Measurements from ENCODE around the gene PCED1B. TPM values are rescaled to one million over a fixed set of nuclear protein-coding genes. Genes with fewer than 3 reads are reported as not detected.

Gene PCED1B
- total and polyA plus RNA-seq, 2 donors (not counting 1 experiment from before 2014, with no cell fraction given) = 26.2 to 45.8 TPM

- intact Hi-C loops (cut with micrococcal nuclease) = no loop called here
- no peak overlapping the region for H3K4me3 Mint-ChIP-seq
- H3K4me1 Mint-ChIP-seq = no peaks in the 10 kb centered on the region
- no peak for ATAC-seq (ENCODE audit: low read depth)
- Histone ChIP-seq H3K4me3 (ENCODE audit: control extremely low read depth in 1 of 5, extremely low read depth in 1 of 5, insufficient read depth in 1 of 5, low read depth in 2 of 5, low read length in 4 of 5) (no peak overlapping the region), H3K79me2 (ENCODE audit: control insufficient read depth, insufficient read depth, low read length) (no peaks in the 10 kb centered on the region), H3K36me3 (replicated peaks in 1 of 2; ENCODE audit: control extremely low read depth in 1 of 2, control insufficient read depth in 1 of 2, extremely low read depth in 1 of 2, insufficient read depth in 2 of 2, low read length in 1 of 2) (no peaks in the 10 kb centered on the region), H3K4me1 (ENCODE audit: control insufficient read depth in 2 of 2, insufficient read depth in 2 of 2, low read length in 2 of 2) (no peaks in the 10 kb centered on the region), H3K9ac (ENCODE audit: low read length) (no peak overlapping the region), H3K9me3 (ENCODE audit: control extremely low read depth in 1 of 3, control insufficient read depth in 2 of 3, insufficient read depth in 1 of 3, low read length in 2 of 3) (peaks cover 0 to under 1% (median 0%) of the 10 kb centered on the region in 3 donors), H3K27me3 (replicated peaks in 1 of 4; ENCODE audit: control extremely low read depth in 1 of 4, control insufficient read depth in 3 of 4, insufficient read depth in 4 of 4, low read length in 3 of 4) (peaks cover 0 to 3% (median 0%) of the 10 kb centered on the region in 4 experiments), H3K4me2 (replicated peaks; ENCODE audit: low read depth, low read length, poor library complexity, severe bottlenecking) (no peak overlapping the region), H2AFZ (ENCODE audit: insufficient read depth, low read depth, low read length, poor library complexity, severe bottlenecking) (no peak overlapping the region), H3K27ac (ENCODE audit: low read length in 2 of 2) (no peak overlapping the region), H4K20me1 (ENCODE audit: control insufficient read depth, insufficient read depth, low read length, poor library complexity, severe bottlenecking) (no peaks in the 10 kb centered on the region)
- H3K9me3 Mint-ChIP-seq (ENCODE audit: insufficient read depth) = no peaks in the 10 kb centered on the region
- no peaks in the 10 kb centered on the region for H3K27me3 Mint-ChIP-seq
- no peak overlapping the region for H3K27ac Mint-ChIP-seq
- TF ChIP-seq CTCF (IDR thresholded peaks at IDR 0.05) = no peak
- no peak for TF ChIP-seq EZH2 (IDR thresholded peaks at IDR 0.05; ENCODE audit: borderline replicate concordance, insufficient read depth, low read depth, low read length, poor library complexity, severe bottlenecking)
- CTCF ChIA-PET = interaction anchor here (1.5 kb wide), 1 partner anchor 66 kb away, joined by 5 read pairs; no protein-coding TSS in a partner anchor
- 98% methylated on average over 4 of the region's 7 CpGs for WGBS (ENCODE audit: insufficient coverage)
- POLR2A ChIA-PET = no interaction called here
- DNase-seq = no peak
Observed at GRCh38 chr12:47097276-47097896, 18.0 kb downstream of the PCED1B start.

GRCh38 chr12:47098099-47098498, 18.7 kb downstream of the PCED1B start:
- ATAC-seq (ENCODE audit: low read depth) = no peak
- H3K79me2 ChIP-seq (ENCODE audit: control insufficient read depth, insufficient read depth, low read length) = no peaks in the 10 kb centered on the region
- H3K9me3 Mint-ChIP-seq (ENCODE audit: insufficient read depth) = no peaks in the 10 kb centered on the region
- no peaks in the 10 kb centered on the region for H3K27me3 Mint-ChIP-seq
- POLR2A ChIA-PET = no interaction called here
- no peak for TF ChIP-seq EZH2 (IDR thresholded peaks at IDR 0.05; ENCODE audit: borderline replicate concordance, insufficient read depth, low read depth, low read length, poor library complexity, severe bottlenecking)
- no peak for TF ChIP-seq CTCF (IDR thresholded peaks at IDR 0.05)
- no peak overlapping the region for H3K27ac ChIP-seq (ENCODE audit: low read length in 2 of 2)
- no peak overlapping the region for H3K4me2 ChIP-seq (replicated peaks; ENCODE audit: low read depth, low read length, poor library complexity, severe bottlenecking)
- no peaks in the 10 kb centered on the region for H3K9me3 ChIP-seq (ENCODE audit: control extremely low read depth in 1 of 3, control insufficient read depth in 2 of 3, insufficient read depth in 1 of 3, low read length in 2 of 3)
- no peaks in the 10 kb centered on the region for H3K4me1 Mint-ChIP-seq
- DNase-seq = no peak
- H2AFZ ChIP-seq (ENCODE audit: insufficient read depth, low read depth, low read length, poor library complexity, severe bottlenecking) = no peak overlapping the region
- H3K27ac Mint-ChIP-seq = no peak overlapping the region
- H4K20me1 ChIP-seq (ENCODE audit: control insufficient read depth, insufficient read depth, low read length, poor library complexity, severe bottlenecking) = no peaks in the 10 kb centered on the region
- intact Hi-C loops (cut with micrococcal nuclease) = no loop called here
- H3K27me3 ChIP-seq (replicated peaks in 1 of 4; ENCODE audit: control extremely low read depth in 1 of 4, control insufficient read depth in 3 of 4, insufficient read depth in 4 of 4, low read length in 3 of 4) = peaks cover 0 to 3% (median 0%) of the 10 kb centered on the region in 4 experiments
- no peak overlapping the region for H3K9ac ChIP-seq (ENCODE audit: low read length)
- WGBS (ENCODE audit: insufficient coverage) = 94% methylated on average over 6 of the region's 6 CpGs
- no peaks in the 10 kb centered on the region for H3K36me3 ChIP-seq (replicated peaks in 1 of 2; ENCODE audit: control extremely low read depth in 1 of 2, control insufficient read depth in 1 of 2, extremely low read depth in 1 of 2, insufficient read depth in 2 of 2, low read length in 1 of 2)
- CTCF ChIA-PET = no interaction called here
- H3K4me3 ChIP-seq (ENCODE audit: control extremely low read depth in 1 of 5, extremely low read depth in 1 of 5, insufficient read depth in 1 of 5, low read depth in 2 of 5, low read length in 4 of 5) = no peak overlapping the region
- no peak overlapping the region for H3K4me3 Mint-ChIP-seq
- H3K4me1 ChIP-seq (ENCODE audit: control insufficient read depth in 2 of 2, insufficient read depth in 2 of 2, low read length in 2 of 2) = no peaks in the 10 kb centered on the region
